Karpas-422 (cell line): ENCODE results near the gene TRABD. TPM values are rescaled to one million over a fixed set of nuclear protein-coding genes. Genes with fewer than 3 reads are reported as not detected.

Experiments
- DNase-seq: peaks from one replicate; pipeline ENCODE4 v3.0.0-alpha.2; 2015
- H2AFZ ChIP-seq: fragments of 200-600 bp; sonication (generic); 2 replicates; pipeline ENCODE4 v1.6.1; 2014; ENCODE audit warnings: antibody characterized with exemption, low read length, mixed read lengths
- H3K27ac ChIP-seq: fragments of 200-600 bp; sonication (generic); 2 replicates; pipeline ENCODE4 v1.5.1; 2014; ENCODE audit warnings: mild to moderate bottlenecking, low read length, moderate library complexity
- H3K27me3 ChIP-seq: fragments of 200-600 bp; sonication (generic); 2 replicates; pipeline ENCODE4 v1.6.1; 2014; ENCODE audit warnings: low read length, mixed read lengths
- H3K36me3 ChIP-seq: fragments of 200-600 bp; sonication (generic); 2 replicates; pipeline ENCODE4 v1.6.1; 2014; ENCODE audit warnings: low read length, mixed read lengths; ENCODE audit not compliant: insufficient read depth
- H3K4me1 ChIP-seq: fragments of 200-600 bp; sonication (generic); 2 replicates; pipeline ENCODE4 v1.6.1; 2014; ENCODE audit warnings: mild to moderate bottlenecking, low read length, mixed read lengths
- H3K4me2 ChIP-seq: fragments of 200-600 bp; sonication (generic); 2 replicates; pipeline ENCODE4 v1.6.1; 2014; ENCODE audit warnings: low read length, low read depth, mild to moderate bottlenecking; ENCODE audit not compliant: poor library complexity, severe bottlenecking
- H3K4me3 ChIP-seq: fragments of 200-600 bp; sonication (generic); 2 replicates; pipeline ENCODE4 v1.5.1; 2014; ENCODE audit warnings: mild to moderate bottlenecking, antibody characterized with exemption, low read length, mixed read lengths
- H3K79me2 ChIP-seq: fragments of 200-600 bp; sonication (generic); 2 replicates; pipeline ENCODE4 v1.6.1; 2014; ENCODE audit warnings: mild to moderate bottlenecking, low read length, mixed read lengths
- H3K9ac ChIP-seq: fragments of 200-600 bp; sonication (generic); 2 replicates; pipeline ENCODE4 v1.6.0; 2014; ENCODE audit warnings: low read length
- H3K9me2 ChIP-seq: fragments of 200-600 bp; sonication (generic), shearing (Covaris generic); replicated peaks from 2 replicates; pipeline ENCODE4 v1.6.0; 2014; ENCODE audit warnings: mild to moderate bottlenecking, low read length, moderate library complexity; ENCODE audit not compliant: insufficient read depth
- H3K9me3 ChIP-seq: fragments of 300-700, 200-600 bp; sonication (generic); 2 replicates; pipeline ENCODE4 v1.6.1; 2014; ENCODE audit warnings: low read length, mixed read lengths
- H4K20me1 ChIP-seq: fragments of 200-600 bp; sonication (generic); 2 replicates; pipeline ENCODE4 v1.6.1; 2014; ENCODE audit warnings: mild to moderate bottlenecking, antibody characterized with exemption, low read length, low read depth; ENCODE audit not compliant: insufficient read depth
- total RNA-seq: library from RNA; depleted of rRNA; stranded (reverse); fragments of >200 nt; shearing (Covaris generic); gene quantifications from 2 replicates; pipeline ENCODE4 v1.2.3, GENCODE V29; 2014; ENCODE audit warnings: low replicate concordance

The TRABD gene
- total RNA-seq, 1 experiment from 2014 or later = 46.7 TPM

GRCh38 chr22:50218996-50219727 is 33.4 kb downstream of the TRABD start:
- DNase-seq = no peak
- peaks cover 6% of the 10 kb centered on the region for H3K4me1 ChIP-seq
- H3K27me3 ChIP-seq = no peaks in the 10 kb centered on the region
- H3K27ac ChIP-seq = no peak overlapping the region
- peaks cover 7% of the 10 kb centered on the region for H3K79me2 ChIP-seq
- no peak overlapping the region for H3K4me2 ChIP-seq
- peaks cover 6% of the 10 kb centered on the region; the same call in 1 of the 2 replicates for H4K20me1 ChIP-seq
- H3K9me3 ChIP-seq = no peaks in the 10 kb centered on the region
- no peak overlapping the region for H2AFZ ChIP-seq
- H3K36me3 ChIP-seq = peaks cover 14% of the 10 kb centered on the region
- H3K9me2 ChIP-seq = no peaks in the 10 kb centered on the region
- H3K4me3 ChIP-seq = no peak overlapping the region
- no peak overlapping the region for H3K9ac ChIP-seq

- H3K27ac ChIP-seq = no peak overlapping the region
- no peak overlapping the region for H3K9ac ChIP-seq
- H3K79me2 ChIP-seq = peaks cover 3% of the 10 kb centered on the region
- no peak overlapping the region for H3K4me2 ChIP-seq
- DNase-seq = no peak
- no peaks in the 10 kb centered on the region for H3K27me3 ChIP-seq
- peaks cover 11% of the 10 kb centered on the region for H3K36me3 ChIP-seq
- H3K9me3 ChIP-seq = no peaks in the 10 kb centered on the region
- H3K4me3 ChIP-seq = no peak overlapping the region
- H3K9me2 ChIP-seq = no peaks in the 10 kb centered on the region
- no peak overlapping the region for H2AFZ ChIP-seq
- peaks cover 2% of the 10 kb centered on the region; the same call in 1 of the 2 replicates for H4K20me1 ChIP-seq
- peaks cover 6% of the 10 kb centered on the region for H3K4me1 ChIP-seq
These were observed 34.3 kb downstream of the TRABD start for GRCh38 chr22:50219800-50220602.

- no peak overlapping the region for H3K4me3 ChIP-seq
- no peak for DNase-seq
- H4K20me1 ChIP-seq = no peaks in the 10 kb centered on the region
- no peak overlapping the region for H3K27ac ChIP-seq
- H3K79me2 ChIP-seq = no peaks in the 10 kb centered on the region
- H3K9ac ChIP-seq = no peak overlapping the region
- peaks cover 7% of the 10 kb centered on the region for H3K36me3 ChIP-seq
- no peak overlapping the region for H2AFZ ChIP-seq
- H3K9me2 ChIP-seq = no peaks in the 10 kb centered on the region
- no peaks in the 10 kb centered on the region for H3K27me3 ChIP-seq
- no peak overlapping the region for H3K4me2 ChIP-seq
- peaks cover 6% of the 10 kb centered on the region for H3K4me1 ChIP-seq
- H3K9me3 ChIP-seq = no peaks in the 10 kb centered on the region
These were observed 35.1 kb downstream of the TRABD start for GRCh38 chr22:50220603-50221409.

GRCh38 chr22:50221410-50222300 is 35.9 kb downstream of the TRABD start:
- Histone ChIP-seq H2AFZ (no peak overlapping the region), H3K9me3 (no peaks in the 10 kb centered on the region), H3K9ac (no peak overlapping the region), H3K27ac (no peak overlapping the region), H4K20me1 (no peaks in the 10 kb centered on the region), H3K4me1 (peaks cover 6% of the 10 kb centered on the region), H3K4me3 (no peak overlapping the region), H3K9me2 (no peaks in the 10 kb centered on the region), H3K27me3 (no peaks in the 10 kb centered on the region), H3K79me2 (no peaks in the 10 kb centered on the region), H3K4me2 (no peak overlapping the region), H3K36me3 (peaks cover 6% of the 10 kb centered on the region)
- DNase-seq = peak; percentile 64

- peaks cover 3% of the 10 kb centered on the region for H3K4me1 ChIP-seq
- H3K36me3 ChIP-seq = peaks cover 6% of the 10 kb centered on the region
- H2AFZ ChIP-seq = no peak overlapping the region
- no peaks in the 10 kb centered on the region for H3K9me3 ChIP-seq
- H4K20me1 ChIP-seq = no peaks in the 10 kb centered on the region
- H3K9ac ChIP-seq = no peak overlapping the region
- H3K27ac ChIP-seq = no peak overlapping the region
- no peak for DNase-seq
- no peaks in the 10 kb centered on the region for H3K27me3 ChIP-seq
- no peak overlapping the region for H3K4me3 ChIP-seq
- no peaks in the 10 kb centered on the region for H3K79me2 ChIP-seq
- H3K4me2 ChIP-seq = no peak overlapping the region
- H3K9me2 ChIP-seq = no peaks in the 10 kb centered on the region
These were observed 36.8 kb downstream of the TRABD start for GRCh38 chr22:50222508-50222907.

GRCh38 chr22:50224071-50224470 is 38.4 kb downstream of the TRABD start:
- no peak for DNase-seq
- H3K4me2 ChIP-seq = no peak overlapping the region
- no peaks in the 10 kb centered on the region for H3K9me2 ChIP-seq
- no peaks in the 10 kb centered on the region for H4K20me1 ChIP-seq
- no peak overlapping the region for H3K4me3 ChIP-seq
- no peak overlapping the region for H3K27ac ChIP-seq
- H3K79me2 ChIP-seq = no peaks in the 10 kb centered on the region
- no peaks in the 10 kb centered on the region for H3K9me3 ChIP-seq
- peaks cover 6% of the 10 kb centered on the region for H3K36me3 ChIP-seq
- no peaks in the 10 kb centered on the region for H3K4me1 ChIP-seq
- no peak overlapping the region for H3K9ac ChIP-seq
- H3K27me3 ChIP-seq = no peaks in the 10 kb centered on the region
- no peak overlapping the region for H2AFZ ChIP-seq

- Histone ChIP-seq H3K4me1 (no peaks in the 10 kb centered on the region), H3K9ac (no peak overlapping the region), H2AFZ (no peak overlapping the region), H3K4me2 (no peak overlapping the region), H4K20me1 (no peaks in the 10 kb centered on the region), H3K27me3 (no peaks in the 10 kb centered on the region), H3K4me3 (no peak overlapping the region), H3K36me3 (peaks cover 6% of the 10 kb centered on the region), H3K79me2 (no peaks in the 10 kb centered on the region), H3K9me2 (no peaks in the 10 kb centered on the region), H3K9me3 (no peaks in the 10 kb centered on the region), H3K27ac (no peak overlapping the region)
- no peak for DNase-seq
These were observed 39.7 kb downstream of the TRABD start for GRCh38 chr22:50225200-50225969.
